ENCODE data around the gene ARSK. TPM values are rescaled to one million over a fixed set of nuclear protein-coding genes. Genes with fewer than 3 reads are reported as not detected.

Gene ARSK
- total and polyA plus RNA-seq, 2 of the 4 experiments (the other 2 are of a cell fraction), result 15.1 to 22.0 TPM

DNA sequence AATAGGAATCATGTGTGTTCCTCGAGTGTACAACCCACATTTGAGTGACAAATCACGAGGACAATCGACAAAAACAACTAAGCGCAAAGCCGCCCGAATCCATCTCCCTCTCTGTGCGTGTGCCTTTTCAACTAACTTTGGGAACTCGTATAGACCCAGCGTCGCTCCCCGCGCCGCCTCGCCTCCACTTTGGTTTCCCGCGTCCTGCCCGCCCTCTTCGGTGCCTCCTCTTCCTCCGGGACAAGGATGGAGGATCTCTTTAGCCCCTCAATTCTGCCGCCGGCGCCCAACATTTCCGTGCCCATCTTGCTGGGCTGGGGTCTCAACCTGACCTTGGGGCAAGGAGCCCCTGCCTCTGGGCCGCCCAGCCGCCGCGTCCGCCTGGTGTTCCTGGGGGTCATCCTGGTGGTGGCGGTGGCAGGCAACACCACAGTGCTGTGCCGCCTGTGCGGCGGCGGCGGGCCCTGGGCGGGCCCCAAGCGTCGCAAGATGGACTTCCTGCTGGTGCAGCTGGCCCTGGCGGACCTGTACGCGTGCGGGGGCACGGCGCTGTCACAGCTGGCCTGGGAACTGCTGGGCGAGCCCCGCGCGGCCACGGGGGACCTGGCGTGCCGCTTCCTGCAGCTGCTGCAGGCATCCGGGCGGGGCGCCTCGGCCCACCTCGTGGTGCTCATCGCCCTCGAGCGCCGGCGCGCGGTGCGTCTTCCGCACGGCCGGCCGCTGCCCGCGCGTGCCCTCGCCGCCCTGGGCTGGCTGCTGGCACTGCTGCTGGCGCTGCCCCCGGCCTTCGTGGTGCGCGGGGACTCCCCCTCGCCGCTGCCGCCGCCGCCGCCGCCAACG, 65.3 kb downstream of the ARSK start, which contains the start of gene GPR150:
Gene GPR150, plus strand, starts transcription at position 58 of the 840 bp plus-strand sequence. Its CDS starts 189 bp downstream, at position 247.
- peak within 1 kb of the TSS; percentile 73 for H3K4ac ChIP-seq (ENCODE audit: low read depth, low read length)
- dilution Hi-C loops (cut with HindIII; ENCODE audit: low sequenced_read_pairs, unreplicated experiment) (no loop called here), intact Hi-C loops (cut with micrococcal nuclease) (no loop called here), in situ Hi-C loops (cut with MboI; ENCODE audit: low sequenced_read_pairs) (no loop called here)
- H3K56ac ChIP-seq (ENCODE audit: extremely low read depth, insufficient read depth, low read length), result no peak within 1 kb of the TSS
- TF ChIP-seq MXI1 (IDR thresholded peaks at IDR 0.05; ENCODE audit: borderline replicate concordance, low read depth, low read length) (0 out of 2 replicates have a peak, but pooled peaks have one; percentile 37), BHLHE40 (IDR thresholded peaks at IDR 0.05; ENCODE audit: low read depth, low read length) (peak; percentile 22), MAFK (IDR thresholded peaks at IDR 0.05; ENCODE audit: low read depth, low read length) (no peak), NFE2L2 (IDR thresholded peaks at IDR 0.05; ENCODE audit: low read depth, low read length) (no peak), RAD21 (IDR thresholded peaks at IDR 0.05; ENCODE audit: low read length) (no peak), RFX5 (IDR thresholded peaks at IDR 0.05; ENCODE audit: low read depth, low read length) (no peak), FOS (IDR thresholded peaks at IDR 0.05; ENCODE audit: low read depth, low read length) (no peak), CTCF (conservative IDR thresholded peaks at IDR 0.05; ENCODE audit: low read depth, low read length) (0 out of 2 replicates have a peak, but pooled peaks have one; percentile 15), ELK1 (IDR thresholded peaks at IDR 0.05; ENCODE audit: borderline replicate concordance, low read depth, low read length) (no peak), POLR2A (IDR thresholded peaks at IDR 0.05; ENCODE audit: low read depth, low read length) (no peak), CHD1 (IDR thresholded peaks at IDR 0.05; ENCODE audit: low read depth, low read length) (no peak), SMC3 (IDR thresholded peaks at IDR 0.05; ENCODE audit: low read depth, low read length) (no peak)
- TF ChIP-seq, protein P1, sequence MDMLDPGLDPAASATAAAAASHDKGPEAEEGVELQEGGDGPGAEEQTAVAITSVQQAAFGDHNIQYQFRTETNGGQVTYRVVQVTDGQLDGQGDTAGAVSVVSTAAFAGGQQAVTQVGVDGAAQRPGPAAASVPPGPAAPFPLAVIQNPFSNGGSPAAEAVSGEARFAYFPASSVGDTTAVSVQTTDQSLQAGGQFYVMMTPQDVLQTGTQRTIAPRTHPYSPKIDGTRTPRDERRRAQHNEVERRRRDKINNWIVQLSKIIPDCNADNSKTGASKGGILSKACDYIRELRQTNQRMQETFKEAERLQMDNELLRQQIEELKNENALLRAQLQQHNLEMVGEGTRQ (IDR thresholded peaks at IDR 0.05; ENCODE audit: low read depth, low read length), result 0 out of 2 replicates have a peak, but pooled peaks have one; percentile 23
- no peak within 1 kb of the TSS for H2BK20ac ChIP-seq (ENCODE audit: low read depth, low read length)
- H3K79me1 ChIP-seq (ENCODE audit: low read depth in 1 of 2, low read length in 2 of 2), result no peaks in the 10 kb centered on the region
- BruUV-seq (replicated peaks), result no TSS peak
- H2BK15ac ChIP-seq (ENCODE audit: low read depth, low read length), result peak within 1 kb of the TSS; percentile 25; the same call in 1 of the 3 replicates
- no peaks in the 10 kb centered on the region for H4K20me1 ChIP-seq (ENCODE audit: insufficient read depth, low read length)
- CTCF ChIA-PET, result interaction anchor here (0.7 kb wide), 1 partner anchor 95 kb away, joined by 3 read pairs; no protein-coding TSS in a partner anchor
- POLR2A ChIA-PET (ENCODE audit: unreplicated experiment), result no interaction called here
- peak within 1 kb of the TSS; percentile 80 for H2AK9ac ChIP-seq (replicated peaks; ENCODE audit: low read depth, low read length, poor library complexity)
- H3K9me3 ChIP-seq (ENCODE audit: control insufficient read depth, insufficient read depth, low read length), result no peaks in the 10 kb centered on the region
- peak within 1 kb of the TSS; percentile 81 to 98 for H4K8ac ChIP-seq (ENCODE audit: low read depth in 2 of 2, low read length in 2 of 2)
- peak within 1 kb of the TSS; percentile 61 for H2AK5ac ChIP-seq (ENCODE audit: low read depth, low read length)
- H3K18ac ChIP-seq (ENCODE audit: low read depth, low read length), result peak within 1 kb of the TSS; percentile 4
- H3K4me2 ChIP-seq (ENCODE audit: low read depth, low read length), result peak within 1 kb of the TSS; percentile 89
- no peaks in the 10 kb centered on the region for H3K27me3 ChIP-seq (ENCODE audit: control insufficient read depth, insufficient read depth, low read length)
- peak within 1 kb of the TSS; percentile 43 for H3K4me3 ChIP-seq (ENCODE audit: insufficient read depth, low read depth, low read length)
- peak within 1 kb of the TSS; percentile 38 for H2BK5ac ChIP-seq (ENCODE audit: low read depth, low read length, poor library complexity, severe bottlenecking)
- peak within 1 kb of the TSS; percentile 51; the same call in 1 of the 2 replicates for H3K9ac ChIP-seq (ENCODE audit: low read depth, low read length)
- H3K27ac ChIP-seq (ENCODE audit: insufficient read depth, low read length), result peak within 1 kb of the TSS; percentile 5; the same call in 1 of the 2 replicates
- peak within 1 kb of the TSS; percentile 23; the same call in 1 of the 2 replicates for H3K14ac ChIP-seq (replicated peaks; ENCODE audit: low read depth, low read length)
- H4K5ac ChIP-seq (ENCODE audit: low read depth, low read length), result peak within 1 kb of the TSS; percentile 61; the same call in 1 of the 2 replicates
- H3K23ac ChIP-seq (ENCODE audit: low read depth, low read length), result peak within 1 kb of the TSS; percentile 19; the same call in 1 of the 2 replicates
- 2% methylated on average over 67 of the region's 85 CpGs; no CpG with 5 or more reads in 1 of the 2 experiments for WGBS, 2 experiments (ENCODE audit: extremely low coverage in 2 of 2, insufficient read length in 1 of 2)
- H3K4me1 ChIP-seq (ENCODE audit: control insufficient read depth, insufficient read depth, low read length), result peaks cover 13% of the 10 kb centered on the region
- peak within 1 kb of the TSS; percentile 96 for H2AFZ ChIP-seq (replicated peaks; ENCODE audit: low read length, poor library complexity)
- H3K36me3 ChIP-seq (ENCODE audit: control insufficient read depth, insufficient read depth, low read length), result no peaks in the 10 kb centered on the region
- peak within 1 kb of the TSS; percentile 72 for H2BK120ac ChIP-seq (ENCODE audit: low read depth, low read length)
- H3K9me1 ChIP-seq (ENCODE audit: insufficient read depth, low read length), result no peaks in the 10 kb centered on the region
- DNase-seq (peak; percentile 37), ATAC-seq (ENCODE audit: low read depth) (peak; percentile 80)
- peak within 1 kb of the TSS; percentile 46; the same call in 1 of the 2 replicates for H4K91ac ChIP-seq (ENCODE audit: insufficient read depth, low read depth, low read length)
